HUES48 (cell line): ENCODE data around the gene ADAMTS14.

Source experiments
- H3K27ac ChIP-seq: one replicate; pipeline ENCODE4 v1.7.0; 2013; ENCODE audit warnings: low read depth, low read length, inconsistent platforms
- H3K27me3 ChIP-seq: 2 replicates; pipeline ENCODE4 v1.6.1; 2013; ENCODE audit warnings: mild to moderate bottlenecking, low read length; ENCODE audit not compliant: control insufficient read depth, insufficient read depth
- H3K36me3 ChIP-seq: 2 replicates; pipeline ENCODE4 v1.6.1; 2013; ENCODE audit warnings: low read length; ENCODE audit not compliant: control insufficient read depth, insufficient read depth
- H3K4me1 ChIP-seq: 2 replicates; pipeline ENCODE4 v1.6.1; 2013; ENCODE audit warnings: mild to moderate bottlenecking, low read length; ENCODE audit not compliant: control insufficient read depth, insufficient read depth
- H3K4me3 ChIP-seq: 2 replicates; pipeline ENCODE4 v1.5.1; 2013; ENCODE audit warnings: mild to moderate bottlenecking, low read depth, low read length
- H3K9ac ChIP-seq: 2 replicates; pipeline ENCODE4 v1.6.1; 2013; ENCODE audit warnings: mild to moderate bottlenecking, low read depth, low read length, moderate library complexity
- H3K9me3 ChIP-seq: 2 replicates; pipeline ENCODE4 v1.6.1; 2013; ENCODE audit warnings: low read length; ENCODE audit not compliant: control insufficient read depth, insufficient read depth

ADAMTS14 gene

GRCh38 chr10:70695241-70696030 is 23.1 kb downstream of the ADAMTS14 start:
- Histone ChIP-seq H3K4me3 (no peak overlapping the region), H3K36me3 (no peaks in the 10 kb centered on the region), H3K9me3 (no peaks in the 10 kb centered on the region), H3K27me3 (no peaks in the 10 kb centered on the region), H3K9ac (no peak overlapping the region), H3K4me1 (peaks cover 20% of the 10 kb centered on the region), H3K27ac (no peak overlapping the region)

- Histone ChIP-seq H3K27ac (no peak overlapping the region), H3K27me3 (no peaks in the 10 kb centered on the region), H3K9ac (no peak overlapping the region), H3K4me1 (peaks cover 6% of the 10 kb centered on the region; the same call in 1 of the 2 replicates), H3K36me3 (no peaks in the 10 kb centered on the region), H3K9me3 (no peaks in the 10 kb centered on the region), H3K4me3 (no peak overlapping the region)
Observed at GRCh38 chr10:70698211-70698610, 25.9 kb downstream of the ADAMTS14 start.

- Histone ChIP-seq H3K27me3 (no peaks in the 10 kb centered on the region), H3K27ac (no peak overlapping the region), H3K36me3 (no peaks in the 10 kb centered on the region), H3K9me3 (no peaks in the 10 kb centered on the region), H3K9ac (no peak overlapping the region), H3K4me3 (no peak overlapping the region), H3K4me1 (peaks cover 4% of the 10 kb centered on the region; the same call in 1 of the 2 replicates)
Observed at GRCh38 chr10:70699063-70699658, 26.9 kb downstream of the ADAMTS14 start.

GRCh38 chr10:70699659-70700174 is 27.4 kb downstream of the ADAMTS14 start:
- no peak overlapping the region for H3K27ac ChIP-seq
- peaks cover 4% of the 10 kb centered on the region; the same call in 1 of the 2 replicates for H3K4me1 ChIP-seq
- no peaks in the 10 kb centered on the region for H3K27me3 ChIP-seq
- H3K9me3 ChIP-seq = no peaks in the 10 kb centered on the region
- H3K36me3 ChIP-seq = no peaks in the 10 kb centered on the region
- no peak overlapping the region for H3K9ac ChIP-seq
- H3K4me3 ChIP-seq = no peak overlapping the region

- Histone ChIP-seq H3K9ac (no peak overlapping the region), H3K4me3 (no peak overlapping the region), H3K36me3 (no peaks in the 10 kb centered on the region), H3K27ac (no peak overlapping the region), H3K4me1 (peaks cover 4% of the 10 kb centered on the region; the same call in 1 of the 2 replicates), H3K27me3 (no peaks in the 10 kb centered on the region), H3K9me3 (no peaks in the 10 kb centered on the region)
Observed at GRCh38 chr10:70702190-70702763, 30.0 kb downstream of the ADAMTS14 start.

- H3K4me3 ChIP-seq = no peak overlapping the region
- no peaks in the 10 kb centered on the region for H3K36me3 ChIP-seq
- H3K27ac ChIP-seq = no peak overlapping the region
- H3K27me3 ChIP-seq = no peaks in the 10 kb centered on the region
- no peak overlapping the region for H3K9ac ChIP-seq
- H3K9me3 ChIP-seq = no peaks in the 10 kb centered on the region
- H3K4me1 ChIP-seq = peaks cover 4% of the 10 kb centered on the region; the same call in 1 of the 2 replicates
Observed at GRCh38 chr10:70704211-70704610, 31.9 kb downstream of the ADAMTS14 start.

GRCh38 chr10:70705121-70705861 is 33.0 kb downstream of the ADAMTS14 start:
- Histone ChIP-seq H3K36me3 (no peaks in the 10 kb centered on the region), H3K9ac (no peak overlapping the region), H3K4me1 (no peaks in the 10 kb centered on the region), H3K27ac (no peak overlapping the region), H3K27me3 (no peaks in the 10 kb centered on the region), H3K4me3 (no peak overlapping the region), H3K9me3 (no peaks in the 10 kb centered on the region)

GRCh38 chr10:70711177-70711576 is 38.9 kb downstream of the ADAMTS14 start:
- H3K36me3 ChIP-seq = no peaks in the 10 kb centered on the region

GRCh38 chr10:70711911-70712310 is 39.6 kb downstream of the ADAMTS14 start:
- Histone ChIP-seq H3K4me1 (peaks cover 12% of the 10 kb centered on the region), H3K36me3 (no peaks in the 10 kb centered on the region), H3K9ac (no peak overlapping the region), H3K27me3 (no peaks in the 10 kb centered on the region), H3K4me3 (no peak overlapping the region), H3K9me3 (no peaks in the 10 kb centered on the region), H3K27ac (no peak overlapping the region)

More at GRCh38 chr10:70711177-70711576, 38.9 kb downstream of the ADAMTS14 start:
- Histone ChIP-seq H3K9ac (no peak overlapping the region), H3K9me3 (no peaks in the 10 kb centered on the region), H3K4me3 (no peak overlapping the region), H3K4me1 (peaks cover 6% of the 10 kb centered on the region), H3K27ac (no peak overlapping the region), H3K27me3 (no peaks in the 10 kb centered on the region)

GRCh38 chr10:70714245-70714644 is 41.9 kb downstream of the ADAMTS14 start:
- peaks cover 12% of the 10 kb centered on the region for H3K4me1 ChIP-seq
- H3K4me3 ChIP-seq = no peak overlapping the region
- no peaks in the 10 kb centered on the region for H3K36me3 ChIP-seq
- no peaks in the 10 kb centered on the region for H3K9me3 ChIP-seq
- H3K27ac ChIP-seq = no peak overlapping the region
- no peak overlapping the region for H3K9ac ChIP-seq
- no peaks in the 10 kb centered on the region for H3K27me3 ChIP-seq
